GM19351 (cell line): ENCODE data around the gene CNTNAP5.

Source experiments
- ATAC-seq: cut with Tn5 transposase; IDR thresholded peaks from one replicate; pipeline ENCODE4 v1.9.1; 2021; ENCODE audit warnings: mild to moderate bottlenecking, moderate library complexity; ENCODE audit not compliant: unreplicated experiment

The CNTNAP5 gene

DNA sequence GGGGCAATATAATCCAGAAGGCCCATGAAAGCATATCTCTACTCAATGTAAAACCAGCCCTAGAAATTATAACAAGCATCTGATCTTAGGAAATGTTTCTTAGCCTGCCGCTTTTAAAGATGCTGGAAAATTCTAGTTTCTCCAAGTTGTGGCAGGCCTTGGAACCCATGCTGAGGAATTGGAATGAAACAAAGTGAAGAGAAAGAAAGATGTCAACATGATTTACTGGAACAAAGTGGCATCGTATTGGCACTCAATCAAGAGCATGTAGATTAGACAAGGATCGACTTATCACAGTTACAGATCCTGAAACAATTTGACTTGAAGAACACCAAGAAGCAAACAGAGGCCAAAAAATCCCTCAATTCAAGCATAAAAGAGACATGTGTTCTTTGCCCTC lies 28.7 kb downstream of the CNTNAP5 start:
- no peak for ATAC-seq

DNA sequence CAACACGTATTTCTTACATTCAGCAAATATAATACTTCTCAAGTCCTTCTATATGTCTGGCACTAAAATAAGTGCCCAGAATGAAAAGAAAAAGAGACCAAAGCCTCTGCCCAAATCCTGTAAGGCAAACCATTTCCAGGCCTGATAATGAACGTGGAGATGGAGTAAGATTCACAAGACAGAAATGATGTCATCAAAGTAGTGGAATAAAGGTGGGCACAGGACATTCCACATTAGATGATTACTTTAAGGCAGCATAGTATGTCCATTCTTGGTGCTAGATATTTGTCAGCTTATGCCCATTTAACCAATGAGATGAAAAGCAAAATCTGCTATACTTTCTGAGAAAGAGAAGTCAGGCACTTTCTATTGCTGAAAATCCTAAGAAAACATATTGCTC lies 38.5 kb downstream of the CNTNAP5 start:
- no peak for ATAC-seq

DNA sequence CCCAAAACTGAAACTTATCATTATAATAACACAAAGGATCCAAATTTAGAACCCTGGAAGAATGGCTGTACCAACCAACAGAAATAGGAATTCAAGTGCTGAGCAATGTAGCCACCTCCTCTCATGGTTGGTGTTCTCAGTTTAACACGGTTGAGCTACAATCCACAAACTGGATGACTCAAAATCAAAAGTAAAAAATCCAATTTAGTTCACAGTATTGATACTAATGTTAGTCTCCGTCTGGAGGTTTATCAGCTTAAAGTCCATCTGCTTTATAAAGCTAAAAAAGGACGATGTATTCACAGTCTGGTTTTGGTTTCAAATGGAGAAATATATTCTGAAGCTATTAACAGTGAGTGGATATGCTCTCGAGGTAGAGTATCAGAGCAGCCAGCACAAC lies 40.5 kb downstream of the CNTNAP5 start:
- no peak for ATAC-seq

DNA sequence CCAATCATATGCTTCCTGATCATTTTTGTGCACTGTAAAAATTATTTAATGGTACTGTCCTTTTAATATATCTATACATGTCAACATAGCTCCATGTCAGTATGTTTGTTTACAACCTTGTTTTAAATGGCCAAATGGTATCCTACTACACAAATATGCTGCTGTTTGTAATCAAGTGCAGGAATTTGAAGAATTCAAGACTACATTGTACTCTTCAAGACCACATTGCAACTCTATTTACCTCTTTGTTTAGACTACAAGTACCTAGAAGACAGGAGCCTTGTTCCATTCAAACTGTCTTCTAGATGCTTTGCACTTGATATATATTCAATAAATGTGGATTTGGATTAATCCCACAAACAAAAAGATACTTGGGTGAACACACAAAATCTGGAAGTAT lies 41.7 kb downstream of the CNTNAP5 start:
- ATAC-seq = no peak

DNA sequence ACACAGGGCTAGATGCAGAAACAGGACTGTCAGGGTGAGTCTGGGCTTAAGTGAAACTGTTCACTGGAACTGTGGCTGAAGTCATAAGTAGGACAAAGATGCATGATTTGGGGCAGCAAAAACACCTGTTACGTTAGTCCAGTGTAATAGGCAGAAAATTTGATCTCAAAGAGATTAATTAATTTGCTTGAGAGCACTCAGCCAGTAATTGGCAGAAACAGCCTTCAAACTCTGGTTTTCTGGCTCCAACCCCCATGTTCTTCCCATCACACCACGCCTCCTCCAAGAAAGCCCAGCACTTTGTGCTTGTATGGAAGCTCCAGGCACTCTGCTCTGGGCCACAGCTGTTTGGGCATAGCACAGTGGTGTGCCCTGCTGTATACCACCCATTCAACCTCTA lies 54.0 kb downstream of the CNTNAP5 start:
- ATAC-seq = no peak

DNA sequence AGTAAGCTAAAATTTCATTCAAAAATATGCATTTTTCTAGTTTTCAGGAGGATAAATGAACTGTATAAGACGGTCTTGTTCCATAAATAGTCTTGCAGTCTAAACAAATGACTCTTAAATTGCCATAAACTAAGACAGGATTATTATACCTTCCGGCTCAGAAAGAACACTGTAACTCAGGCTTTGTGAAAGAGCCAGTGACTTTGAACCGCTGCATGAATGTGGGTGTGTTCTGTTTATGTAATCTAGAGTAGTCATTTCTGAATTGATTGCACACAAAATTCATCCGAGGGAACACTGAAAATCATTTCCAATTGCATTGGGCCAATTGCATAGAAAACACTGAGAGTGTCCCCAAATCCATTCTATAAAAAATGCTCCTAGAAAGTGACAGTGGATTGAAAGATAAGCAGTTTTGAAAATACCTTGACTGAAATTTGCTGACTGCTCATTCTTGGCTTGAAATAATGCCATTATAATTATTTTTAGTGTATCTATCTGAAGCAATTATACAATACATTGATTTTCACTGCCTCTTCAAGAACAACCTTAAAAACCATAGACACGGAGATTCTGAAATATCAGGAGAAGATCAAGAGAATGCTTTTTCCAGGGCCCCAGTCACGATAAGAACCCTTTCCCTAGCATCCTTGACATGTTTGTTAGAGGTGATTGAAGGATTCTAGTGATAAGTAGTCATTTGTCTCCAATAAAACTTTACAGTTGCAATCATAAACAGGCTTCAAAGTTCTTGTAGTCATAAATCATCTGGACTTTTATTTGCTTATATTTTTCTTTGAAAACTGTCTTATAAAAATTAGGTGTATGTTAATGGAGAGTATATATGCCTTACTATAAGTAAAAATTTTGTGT lies 55.4 kb downstream of the CNTNAP5 start:
- no peak for ATAC-seq

DNA sequence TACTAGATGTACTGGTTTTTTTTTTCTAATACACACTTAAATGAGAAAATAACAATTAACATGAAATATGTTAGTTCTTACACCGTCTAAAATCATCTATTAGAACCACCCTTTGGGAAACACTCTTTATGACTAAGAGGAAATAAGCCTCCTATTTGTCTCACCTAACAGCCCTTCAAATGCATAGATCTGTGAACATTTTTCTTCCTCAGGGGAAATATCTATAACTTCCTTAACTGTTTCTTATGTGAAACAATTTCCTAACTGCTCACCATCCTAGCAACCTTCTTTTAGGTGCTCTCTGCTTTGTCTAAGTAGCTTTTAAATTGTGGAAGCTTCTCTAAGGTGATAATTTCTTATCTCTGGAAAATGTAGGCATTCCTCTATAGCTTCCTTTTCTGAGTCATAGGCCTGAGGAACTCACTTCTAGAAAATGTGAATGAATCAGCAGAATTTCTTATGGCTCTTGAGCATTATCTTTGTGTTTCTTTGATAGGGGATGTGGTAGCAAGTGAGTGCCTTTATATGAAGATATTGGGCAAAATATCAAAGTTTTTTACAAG lies 56.1 kb downstream of the CNTNAP5 start:
- ATAC-seq = no peak

DNA sequence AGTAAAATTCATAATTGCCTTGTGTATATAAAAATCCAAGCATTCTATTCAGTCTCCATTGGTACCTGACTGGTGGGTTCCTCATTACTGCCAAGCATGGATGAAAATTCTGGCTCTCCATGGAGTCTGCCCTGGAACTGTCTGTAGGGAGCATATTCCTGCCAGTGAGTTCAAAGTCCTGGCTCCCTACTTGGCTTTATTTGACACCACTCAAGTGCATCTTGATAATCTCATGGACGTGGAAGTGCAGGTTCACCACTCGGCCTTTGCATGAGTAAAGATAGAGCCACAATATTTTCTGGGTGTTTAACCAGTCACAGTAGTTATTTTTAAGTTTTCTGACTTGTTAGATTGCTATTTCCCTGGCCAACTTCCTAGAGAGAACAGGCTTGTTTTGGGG lies 63.5 kb downstream of the CNTNAP5 start:
- ATAC-seq = no peak

DNA sequence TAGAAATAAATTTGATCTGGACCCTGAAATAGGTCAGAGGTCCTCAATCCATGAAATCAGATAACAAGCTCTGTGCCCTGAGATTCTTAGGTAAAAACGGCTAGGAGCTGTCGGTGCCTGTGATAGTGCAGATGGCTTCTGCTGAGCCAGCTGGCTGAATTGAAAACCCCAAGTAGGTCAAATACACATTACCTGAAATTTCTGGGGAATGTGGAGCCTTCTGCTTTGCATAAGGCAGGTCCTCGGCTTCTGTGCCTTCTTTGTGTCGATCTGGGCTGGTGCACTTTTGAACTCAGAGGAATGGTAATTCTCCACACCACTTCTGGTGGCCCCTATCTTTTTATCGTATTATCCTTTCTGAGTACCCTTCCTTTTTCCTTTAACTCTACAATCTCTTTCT lies 66.6 kb downstream of the CNTNAP5 start:
- ATAC-seq = no peak

DNA sequence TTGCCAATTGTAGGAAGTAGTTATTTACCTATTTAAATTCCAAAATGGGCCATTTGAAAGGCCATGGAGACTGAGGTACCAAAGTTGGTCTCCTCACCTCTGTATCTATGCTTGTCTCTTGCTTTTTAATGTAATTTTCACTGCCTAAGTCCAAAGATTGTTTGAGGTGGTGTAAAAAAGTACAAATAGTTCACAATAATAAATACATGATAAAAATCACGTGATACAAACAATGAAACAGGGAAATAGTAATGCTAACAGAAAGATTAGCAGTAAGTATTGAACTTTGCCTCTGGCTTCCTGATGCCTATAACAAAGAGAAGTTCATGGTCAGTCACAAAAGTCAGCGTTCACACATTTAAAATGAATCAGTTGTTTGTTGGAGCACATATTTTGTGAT lies 67.6 kb downstream of the CNTNAP5 start:
- ATAC-seq = no peak

DNA sequence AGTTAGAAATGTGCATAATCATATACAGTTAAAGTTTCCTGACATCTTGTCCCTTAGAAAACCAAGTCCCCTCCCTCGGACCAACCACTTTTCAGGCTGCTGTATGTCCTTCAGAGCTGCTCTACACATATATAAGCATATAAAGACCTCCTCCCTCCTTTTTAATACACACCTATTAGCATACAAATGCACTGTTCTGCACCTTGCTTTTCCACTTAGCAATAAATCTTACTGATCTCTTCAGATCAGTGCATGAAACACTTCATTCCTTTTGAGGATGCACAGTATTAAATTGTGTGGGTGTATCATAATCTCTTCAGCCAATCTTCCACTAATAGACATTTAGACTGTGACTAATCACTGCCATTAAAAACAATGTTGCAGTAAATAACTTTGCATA lies 79.8 kb downstream of the CNTNAP5 start:
- no peak for ATAC-seq

DNA sequence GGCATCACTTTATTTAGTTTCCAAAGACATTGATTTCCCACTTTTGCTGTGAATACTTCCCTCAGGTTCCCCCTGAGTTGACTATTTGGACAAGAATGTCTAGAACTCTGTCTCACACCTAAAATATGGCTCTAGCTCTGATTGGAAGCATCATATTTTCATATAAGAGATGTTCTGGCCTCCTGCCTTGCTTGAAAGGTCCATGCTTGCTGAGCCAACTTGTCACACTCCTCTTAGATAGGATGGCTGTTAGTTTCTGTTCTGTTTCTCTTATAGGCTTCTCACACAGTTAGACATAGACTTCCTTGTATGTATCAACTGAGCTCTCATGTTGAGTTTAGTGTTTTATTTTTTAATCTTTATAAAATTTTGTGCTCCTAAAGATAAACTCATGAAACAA lies 87.1 kb downstream of the CNTNAP5 start:
- no peak for ATAC-seq

DNA sequence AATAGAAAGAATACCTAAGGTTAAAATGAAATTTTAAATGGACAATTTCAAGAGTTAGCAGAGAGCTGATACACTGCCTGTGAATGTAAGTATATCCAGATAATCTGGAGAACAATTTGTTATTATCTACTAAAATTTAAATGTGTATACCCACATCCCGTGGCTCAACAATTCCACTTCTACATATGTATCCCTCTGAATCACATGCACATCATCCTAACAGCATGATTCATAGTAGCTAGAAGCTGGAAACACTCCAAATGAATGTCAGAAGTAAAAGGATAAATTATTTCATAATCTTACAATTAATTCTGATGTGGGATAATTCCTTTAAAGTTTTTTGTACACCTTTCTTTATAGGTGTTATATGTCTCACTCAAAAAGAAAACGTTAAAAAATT lies 87.9 kb downstream of the CNTNAP5 start:
- no peak for ATAC-seq

DNA sequence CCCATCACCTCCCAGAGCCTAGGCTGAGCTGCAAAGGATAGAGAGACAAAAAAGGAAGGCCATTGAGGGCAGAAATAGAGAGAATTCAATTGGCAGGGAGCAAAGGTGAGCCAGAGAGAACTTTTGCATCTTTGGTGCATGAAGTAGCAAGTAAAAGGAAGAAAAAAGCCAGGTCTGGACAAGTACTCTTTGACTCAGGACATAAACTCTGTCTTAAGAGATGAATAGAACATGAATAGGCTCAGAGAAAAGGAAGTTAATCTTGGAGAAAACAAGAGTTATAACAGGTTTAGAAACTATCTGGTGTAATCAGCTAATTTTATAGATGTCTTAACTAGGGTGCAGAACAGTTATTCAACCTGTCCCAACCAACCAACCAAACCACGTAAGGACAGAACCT lies 95.2 kb downstream of the CNTNAP5 start:
- no peak for ATAC-seq

DNA sequence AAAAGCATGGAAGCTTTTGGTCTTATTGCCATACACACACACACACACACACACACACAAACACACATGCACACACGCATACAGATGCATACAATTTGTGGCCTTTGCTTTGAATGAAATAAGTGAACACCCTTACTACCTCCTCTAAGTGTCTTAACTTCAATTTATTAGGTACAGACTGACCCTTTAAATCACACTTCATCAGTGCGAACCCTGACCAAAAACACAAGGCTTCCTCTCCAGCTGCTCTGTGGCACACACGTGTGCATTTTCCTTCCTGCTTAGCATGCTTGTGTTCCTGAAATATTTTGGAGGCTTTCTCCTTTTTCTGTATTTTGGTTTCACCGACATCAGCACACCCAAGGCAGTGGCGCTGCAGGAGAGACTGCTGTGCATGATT lies 96.0 kb downstream of the CNTNAP5 start:
- no peak for ATAC-seq

DNA sequence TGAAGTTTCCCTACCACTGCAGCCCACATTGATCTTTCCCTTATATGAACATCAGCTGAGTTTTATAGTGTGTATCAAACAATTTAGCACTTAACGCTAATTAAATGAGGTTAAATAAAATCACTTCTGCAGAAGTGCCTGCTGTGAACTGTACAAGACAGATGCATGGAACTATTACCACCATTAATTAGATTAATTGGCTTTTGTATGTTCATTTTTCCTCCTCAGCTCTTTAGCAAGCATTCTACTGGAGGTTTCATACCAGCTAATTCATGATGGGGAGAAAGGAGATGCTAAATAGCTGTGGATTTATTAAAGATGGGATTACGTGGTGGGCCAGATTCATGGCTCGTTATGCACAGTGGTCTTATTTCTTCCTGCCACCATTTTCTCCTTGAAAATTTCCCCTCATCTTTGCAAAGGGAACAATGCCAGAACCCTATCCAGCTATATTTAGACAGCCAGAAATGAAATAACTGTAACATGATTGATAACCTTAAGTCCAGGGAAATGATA lies 96.7 kb downstream of the CNTNAP5 start:
- no peak for ATAC-seq

DNA sequence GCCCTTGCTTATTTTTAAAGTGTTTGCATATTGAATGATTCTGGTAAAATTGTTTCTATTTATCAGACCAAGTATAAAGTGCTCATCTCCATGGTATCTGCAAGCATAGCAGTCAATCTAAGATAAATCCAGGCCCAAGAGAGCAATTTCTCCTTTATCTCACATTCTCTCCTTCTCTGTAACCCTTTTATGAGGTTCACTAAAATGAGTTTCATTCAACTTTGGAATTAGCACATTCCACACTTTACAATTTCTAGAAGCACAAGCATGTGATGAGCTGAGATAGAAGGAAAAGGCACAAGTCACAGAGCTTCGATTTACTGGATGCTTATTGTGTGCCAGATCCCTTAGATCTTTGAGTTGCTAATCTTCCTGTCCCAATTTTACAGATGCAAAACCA lies 97.3 kb downstream of the CNTNAP5 start:
- no peak for ATAC-seq

DNA sequence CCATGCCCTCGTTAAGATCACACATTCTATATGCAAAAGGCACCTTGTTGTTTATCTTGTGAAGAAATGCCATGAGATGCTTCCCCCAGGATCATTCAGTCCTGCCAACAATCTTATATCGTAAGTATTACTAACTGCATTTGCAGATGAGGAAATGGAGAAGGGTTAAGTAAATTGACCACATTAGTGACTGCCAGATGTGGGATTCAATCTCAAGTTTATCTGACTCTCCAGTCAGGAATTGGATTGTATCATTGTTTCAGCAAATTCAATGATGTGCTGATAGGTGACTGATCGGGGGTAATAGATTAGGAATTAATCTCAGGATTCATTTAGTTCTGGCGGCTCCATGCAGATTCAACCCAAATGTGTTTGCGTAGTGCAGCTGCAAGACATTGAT lies 106.2 kb downstream of the CNTNAP5 start:
- no peak for ATAC-seq

DNA sequence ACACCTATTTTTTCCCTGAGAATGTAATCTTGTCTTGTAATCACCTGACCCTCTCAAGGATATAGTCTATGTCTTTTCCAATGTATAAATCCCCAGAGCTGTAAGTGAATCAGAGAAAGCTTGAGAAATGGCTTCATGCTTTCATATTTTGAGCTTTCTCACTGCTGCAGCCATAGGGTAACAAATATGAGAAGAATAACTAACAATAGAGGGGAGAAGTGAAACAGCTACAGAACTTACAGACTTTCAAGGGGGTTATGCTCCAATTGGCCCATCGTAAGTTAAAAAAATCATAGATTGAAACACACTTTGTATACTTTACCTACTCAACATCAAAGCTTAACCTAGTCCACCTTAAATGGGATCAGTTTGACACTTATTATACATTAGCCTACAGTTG lies 111.0 kb downstream of the CNTNAP5 start:
- no peak for ATAC-seq

DNA sequence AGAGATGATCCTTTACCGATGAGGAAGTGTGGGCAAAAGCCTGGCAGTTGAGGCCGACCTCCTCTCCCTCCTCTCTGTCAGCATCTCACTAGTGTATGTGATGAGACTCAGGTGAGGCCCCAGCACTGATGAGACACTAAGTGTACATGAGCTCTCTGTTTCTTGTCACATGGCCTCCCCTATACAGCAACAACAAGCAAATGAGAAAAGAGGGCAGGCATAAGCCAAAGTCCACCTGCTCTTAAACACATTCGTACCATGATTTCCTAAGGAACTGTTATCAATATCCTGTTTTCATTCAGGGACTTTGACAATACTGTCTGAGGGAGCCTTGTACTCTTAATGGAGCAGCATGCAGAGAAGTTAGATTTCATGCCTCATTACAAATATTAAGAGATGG lies 113.0 kb downstream of the CNTNAP5 start:
- no peak for ATAC-seq

DNA sequence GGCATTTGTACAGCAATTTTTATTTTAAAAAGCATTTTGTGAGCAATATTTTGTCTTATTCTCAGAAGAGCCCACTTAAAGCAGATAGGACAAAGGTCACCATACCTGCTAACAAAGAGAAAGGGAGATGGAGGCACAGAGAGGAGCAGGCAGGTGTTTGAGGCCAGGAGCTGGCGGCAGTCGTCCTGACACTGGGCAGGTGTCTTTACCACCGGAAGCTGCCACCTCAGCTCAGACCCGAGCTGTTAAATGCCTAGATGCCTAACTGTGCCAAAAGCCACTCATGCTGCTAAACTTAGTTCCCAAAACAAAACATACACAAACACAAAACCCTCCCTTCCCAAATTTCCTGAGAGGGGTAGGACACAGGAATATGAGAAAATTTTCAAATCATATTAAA lies 120.9 kb downstream of the CNTNAP5 start:
- ATAC-seq = no peak

DNA sequence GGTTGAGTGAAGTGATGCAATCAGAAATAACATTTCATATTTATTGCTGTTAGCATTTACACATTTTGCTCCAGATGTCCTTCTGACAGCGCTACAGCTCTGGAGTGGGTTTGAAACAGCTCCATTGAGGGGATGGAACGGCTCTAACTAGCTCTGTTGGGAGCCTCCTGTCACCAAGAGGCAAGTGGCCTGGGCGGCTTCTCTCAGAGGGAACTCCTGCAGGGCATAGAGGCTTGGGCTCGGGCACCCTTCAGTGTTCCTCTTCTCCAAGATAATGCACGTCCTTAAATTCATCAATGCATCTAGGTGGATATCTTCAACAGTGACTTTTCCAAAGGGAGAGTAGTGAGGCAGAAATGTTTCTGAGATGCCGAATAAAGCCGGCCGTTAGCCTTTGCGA lies 122.5 kb downstream of the CNTNAP5 start:
- ATAC-seq = no peak

DNA sequence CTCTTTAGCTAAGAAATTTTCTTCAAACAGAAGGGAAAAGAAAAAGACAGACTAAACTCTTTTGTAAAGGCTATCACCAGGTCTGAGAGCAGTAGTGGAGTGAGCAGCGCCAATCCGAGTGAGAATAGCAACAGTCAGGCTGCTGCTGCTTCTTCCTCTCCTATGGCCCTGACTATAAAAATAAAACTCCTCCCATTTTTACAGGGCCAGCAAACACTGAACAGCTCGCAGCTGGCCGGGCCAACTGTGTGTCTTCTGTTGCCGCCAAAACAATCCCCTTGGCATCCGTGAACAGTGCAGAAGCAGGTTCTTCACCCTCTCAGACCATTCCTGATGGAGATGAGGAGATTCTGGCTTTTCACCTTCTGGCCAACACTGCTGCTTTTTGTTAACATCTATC lies 124.5 kb downstream of the CNTNAP5 start:
- ATAC-seq = no peak
